Common myeloid progenitor, CD34-positive (primary cell): ENCODE data around the gene TDRD12.
A peak's percentile ranks its signal among the peaks of the same experiment; 100 is the strongest.
"Not testable (repeated sequence)": the region's sequence is repeated elsewhere in the genome, so short reads cannot be mapped to it uniquely, and the experiment has no call there.

ENCODE experiments used
- CTCF ChIA-PET: fragments of 350-600 bp; sonication (Branson Sonifier 250); formaldehyde crosslinking; loops from one replicate; lab custom pipeline; 2021; ENCODE audit warnings: antibody characterized with exemption; lab: Charles Lee
- POLR2A ChIA-PET: fragments of 350-600 bp; sonication (Branson Sonifier 250); formaldehyde crosslinking; loops from one replicate; lab custom pipeline; 2021; ENCODE audit warnings: antibody characterized with exemption; lab: Charles Lee
- DNase-seq, 3 donors: peaks; one replicate each; pipeline versions ENCODE4 v3.0.0 to v3.0.0-alpha.2; 2013
- H3K27ac ChIP-seq, 2 experiments: 1 replicate in 1 of 2; 2 replicates in 1 of 2; pipeline ENCODE4 v1.7.0; 2013; ENCODE audit warnings: inconsistent platforms in 2 of 2, low read length in 2 of 2, mild to moderate bottlenecking in 2 of 2, low read depth in 1 of 2, moderate library complexity in 1 of 2; ENCODE audit not compliant: severe bottlenecking in 2 of 2, insufficient read depth in 1 of 2, poor library complexity in 1 of 2
- H3K27me3 ChIP-seq, 5 experiments: replicated peaks in 2 of 5; 1 replicate in 3 of 5; 2 replicates in 2 of 5; pipeline versions ENCODE4 v1.6.1 to v1.7.0; 2013; ENCODE audit warnings: low read length in 4 of 5, mild to moderate bottlenecking in 2 of 5, moderate library complexity in 2 of 5, inconsistent platforms in 1 of 5; ENCODE audit not compliant: insufficient read depth in 5 of 5, control insufficient read depth in 4 of 5
- H3K36me3 ChIP-seq, 4 experiments: 1 replicate in 2 of 4; 2 replicates in 2 of 4; pipeline versions ENCODE4 v1.6.1 to v1.7.0; 2013; ENCODE audit warnings: low read length in 3 of 4, control low read depth in 1 of 4, mild to moderate bottlenecking in 1 of 4; ENCODE audit not compliant: control insufficient read depth in 4 of 4, insufficient read depth in 4 of 4
- H3K4me1 ChIP-seq, 4 experiments: 1 replicate in 3 of 4; 2 replicates in 1 of 4; pipeline versions ENCODE4 v1.6.1 to v1.7.1; 2013; ENCODE audit warnings: low read length in 3 of 4, mild to moderate bottlenecking in 3 of 4, control low read depth in 1 of 4, inconsistent platforms in 1 of 4, moderate library complexity in 1 of 4; ENCODE audit not compliant: control insufficient read depth in 4 of 4, insufficient read depth in 4 of 4; ENCODE audit errors: control extremely low read depth in 1 of 4
- H3K4me3 ChIP-seq, 7 experiments: 1 replicate in 4 of 7; 2 replicates in 3 of 7; pipeline versions ENCODE4 v1.5.1 to v1.7.0; 2013; ENCODE audit warnings: mild to moderate bottlenecking in 7 of 7, low read length in 6 of 7, moderate library complexity in 6 of 7, inconsistent platforms in 2 of 7, low read depth in 2 of 7, control low read depth in 1 of 7; ENCODE audit not compliant: insufficient read depth in 4 of 7, control insufficient read depth in 1 of 7; ENCODE audit errors: extremely low read depth in 1 of 7
- H3K9me3 ChIP-seq, 5 experiments: 1 replicate in 4 of 5; 2 replicates in 1 of 5; pipeline versions ENCODE4 v1.6.1 to v1.7.1; 2013; ENCODE audit warnings: low read length in 4 of 5, mild to moderate bottlenecking in 2 of 5, inconsistent platforms in 1 of 5, low read depth in 1 of 5, moderate library complexity in 1 of 5; ENCODE audit not compliant: control insufficient read depth in 4 of 5, insufficient read depth in 2 of 5; ENCODE audit errors: control extremely low read depth in 1 of 5
- WGBS: methylation state at CpG from one replicate; pipeline ENCODE4 v1.1.5; 2013; ENCODE audit not compliant: insufficient coverage; 5-methylcytosine and 5-hydroxymethylcytosine counted together

The TDRD12 gene

DNA sequence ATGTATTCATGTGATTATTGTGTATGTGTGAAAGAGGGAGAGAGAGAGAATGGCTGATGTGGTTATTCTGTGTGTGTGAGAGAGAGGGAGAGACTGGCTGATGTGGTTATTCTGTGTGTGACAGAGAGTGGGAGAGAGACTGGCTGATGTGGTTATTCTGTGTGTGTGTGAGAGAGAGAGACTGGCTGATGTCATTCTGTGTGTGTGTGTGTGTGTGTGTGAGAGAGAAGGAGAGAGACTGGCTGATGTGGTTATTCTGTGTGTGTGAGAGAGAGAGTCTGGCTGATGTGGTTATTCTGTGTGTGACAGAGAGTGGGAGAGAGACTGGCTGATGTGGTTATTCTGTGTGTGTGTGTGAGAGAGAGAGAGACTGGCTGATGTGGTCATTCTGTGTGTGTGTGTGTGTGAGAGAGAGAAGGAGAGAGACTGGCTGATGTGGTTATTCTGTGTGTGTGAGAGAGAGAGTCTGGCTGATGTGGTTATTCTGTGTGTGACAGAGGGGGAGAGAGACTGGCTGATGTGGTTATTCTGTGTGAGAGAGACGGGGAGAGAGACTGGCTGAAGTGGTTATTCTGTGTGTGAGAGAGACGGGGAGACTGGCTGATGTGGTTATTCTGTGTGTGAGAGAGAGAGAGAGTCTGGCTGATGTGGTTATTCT is 26.2 kb downstream of the TDRD12 start:
- H3K9me3 ChIP-seq, CTCF ChIA-PET, POLR2A ChIA-PET, H3K27me3 ChIP-seq, H3K4me3 ChIP-seq, H3K36me3 ChIP-seq, H3K27ac ChIP-seq: not testable (repeated sequence)
- WGBS, result 5% methylated on average over 2 of the region's 2 CpGs
- peak; percentile 75 to 93 (median 87) for DNase-seq
- H3K4me1 ChIP-seq, result peaks cover 0 to 22% (median 13%) of the 10 kb centered on the region in 4 experiments

DNA sequence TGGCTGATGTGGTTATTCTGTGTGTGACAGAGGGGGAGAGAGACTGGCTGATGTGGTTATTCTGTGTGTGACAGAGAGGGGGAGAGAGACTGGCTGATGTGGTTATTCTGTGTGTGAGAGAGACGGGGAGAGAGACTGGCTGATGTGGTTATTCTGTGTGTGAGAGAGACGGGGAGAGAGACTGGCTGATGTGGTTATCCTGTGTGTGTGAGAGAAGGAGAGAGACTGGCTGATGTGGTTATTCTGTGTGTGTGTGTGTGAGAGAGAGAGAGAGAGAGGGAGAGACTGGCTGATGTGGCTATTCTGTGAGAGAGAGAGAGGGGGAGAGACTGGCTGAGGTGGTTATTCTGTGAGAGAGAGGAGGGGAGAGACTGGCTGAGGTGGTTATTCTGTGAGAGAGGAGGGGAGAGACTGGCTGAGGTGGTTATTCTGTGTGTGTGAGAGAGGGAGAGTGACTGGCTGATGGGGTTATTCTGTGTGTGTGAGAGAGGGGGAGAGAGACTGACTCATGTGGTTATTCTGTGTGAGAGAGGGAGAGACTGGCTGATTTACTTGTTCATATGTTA is 27.1 kb downstream of the TDRD12 start:
- H3K27me3 ChIP-seq, H3K27ac ChIP-seq, H3K9me3 ChIP-seq, H3K4me3 ChIP-seq, H3K36me3 ChIP-seq: not testable (repeated sequence)
- H3K4me1 ChIP-seq, result peaks cover 0 to 22% (median 13%) of the 10 kb centered on the region in 4 experiments
- DNase-seq, result peak; percentile 80 to 95 (median 87)
- ChIA-PET CTCF (interaction anchor here (0.7 kb wide), 1 partner anchor 298 kb away, joined by 3 read pairs; no protein-coding TSS in a partner anchor), POLR2A (interaction anchor here (0.6 kb wide), 1 partner anchor 348 kb away, joined by 3 read pairs; no protein-coding TSS in a partner anchor)
- 0% methylated on average over 2 of the region's 2 CpGs for whole genome bisulfite sequencing

DNA sequence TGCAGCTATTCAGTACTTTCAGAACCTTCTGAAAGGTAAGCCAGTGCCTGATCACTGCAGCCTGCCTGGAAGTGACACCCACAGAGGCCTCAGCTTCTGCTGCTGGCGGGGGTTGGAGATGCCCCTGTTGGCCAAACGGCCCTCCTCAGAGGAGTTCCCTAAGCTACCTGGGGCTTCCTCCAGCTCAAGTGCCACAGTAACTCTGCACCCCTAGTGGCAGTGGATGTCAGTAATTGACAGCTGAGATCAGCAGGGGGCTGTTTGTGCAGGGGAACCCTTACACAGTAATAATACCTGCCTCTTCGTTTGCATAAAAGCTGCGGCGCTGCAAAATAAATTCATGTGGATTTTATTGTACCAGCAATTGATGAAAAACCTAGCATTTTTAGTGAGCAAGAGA is 28.9 kb downstream of the TDRD12 start:
- Histone ChIP-seq H3K27me3 (peaks cover 0 to 8% (median 6%) of the 10 kb centered on the region in 5 experiments), H3K36me3 (no peaks in the 10 kb centered on the region), H3K9me3 (no peaks in the 10 kb centered on the region), H3K4me3 (no peak overlapping the region), H3K27ac (no peak overlapping the region), H3K4me1 (peaks cover 0 to 22% (median 13%) of the 10 kb centered on the region in 4 experiments)
- 88% methylated on average over 4 of the region's 5 CpGs for WGBS
- ChIA-PET CTCF (interaction anchor here (0.5 to 1.1 kb wide), 2 partner anchors 55 to 92 kb away, joined by 3 to 4 read pairs; no protein-coding TSS in a partner anchor), POLR2A (interaction anchor here (0.6 kb wide), 1 partner anchor 24 kb away, joined by 3 read pairs; no protein-coding TSS in a partner anchor)
- peak; percentile 33 to 53 (median 44) for DNase-seq

GRCh38 chr19:32748948-32749347 is 29.4 kb downstream of the TDRD12 start:
- Histone ChIP-seq H3K27ac (no peak overlapping the region), H3K4me1 (peaks cover 0 to 22% (median 13%) of the 10 kb centered on the region in 4 experiments), H3K4me3 (no peak overlapping the region), H3K9me3 (no peaks in the 10 kb centered on the region), H3K36me3 (no peaks in the 10 kb centered on the region), H3K27me3 (peaks cover 0 to 8% (median 6%) of the 10 kb centered on the region in 5 experiments)
- 76% methylated on average over 3 of the region's 3 CpGs for WGBS
- ChIA-PET CTCF (interaction anchor here (0.5 to 1.1 kb wide), 2 partner anchors 55 to 93 kb away, joined by 3 to 4 read pairs; no protein-coding TSS in a partner anchor), POLR2A (no interaction called here)
- no peak for DNase-seq

GRCh38 chr19:32749361-32749760 is 29.8 kb downstream of the TDRD12 start:
- Histone ChIP-seq H3K9me3 (no peaks in the 10 kb centered on the region), H3K27ac (no peak overlapping the region), H3K36me3 (no peaks in the 10 kb centered on the region), H3K4me1 (peaks cover 0 to 22% (median 13%) of the 10 kb centered on the region in 4 experiments), H3K27me3 (peaks cover 0 to 8% (median 6%) of the 10 kb centered on the region in 5 experiments), H3K4me3 (no peak overlapping the region)
- 93% methylated on average over 3 of the region's 6 CpGs for WGBS
- DNase-seq, result no peak
- ChIA-PET POLR2A (no interaction called here), CTCF (no interaction called here)

- 69% methylated on average over 3 of the region's 4 CpGs for WGBS
- Histone ChIP-seq H3K9me3 (no peaks in the 10 kb centered on the region), H3K4me1 (peaks cover 0 to 13% (median 9%) of the 10 kb centered on the region in 4 experiments), H3K27me3 (peaks cover 0 to 8% (median 6%) of the 10 kb centered on the region in 5 experiments), H3K27ac (no peak overlapping the region), H3K4me3 (no peak overlapping the region), H3K36me3 (no peaks in the 10 kb centered on the region)
- POLR2A ChIA-PET, result no interaction called here
- DNase-seq, result peak; percentile 39 to 82 (median 75)
- CTCF ChIA-PET, result interaction anchor here (0.6 kb wide), 1 partner anchor 224 kb away, joined by 4 read pairs; no protein-coding TSS in a partner anchor
Measured at GRCh38 chr19:32750441-32751055, 31.0 kb downstream of the TDRD12 start.
